ENCODE data around the gene TCL1A.

Gene TCL1A

GRCh38 chr14:95695913-95696312 is 18.0 kb downstream of the TCL1A start:
- no peak for ATAC-seq
- Mint-ChIP-seq H3K36me3 (no peaks in the 10 kb centered on the region), H3K9me3 (no peaks in the 10 kb centered on the region), H3K27me3 (peaks cover 84% of the 10 kb centered on the region), H3K27ac (no peak overlapping the region), H3K4me3 (no peak overlapping the region), H3K4me1 (peaks cover 38% of the 10 kb centered on the region)

DNA sequence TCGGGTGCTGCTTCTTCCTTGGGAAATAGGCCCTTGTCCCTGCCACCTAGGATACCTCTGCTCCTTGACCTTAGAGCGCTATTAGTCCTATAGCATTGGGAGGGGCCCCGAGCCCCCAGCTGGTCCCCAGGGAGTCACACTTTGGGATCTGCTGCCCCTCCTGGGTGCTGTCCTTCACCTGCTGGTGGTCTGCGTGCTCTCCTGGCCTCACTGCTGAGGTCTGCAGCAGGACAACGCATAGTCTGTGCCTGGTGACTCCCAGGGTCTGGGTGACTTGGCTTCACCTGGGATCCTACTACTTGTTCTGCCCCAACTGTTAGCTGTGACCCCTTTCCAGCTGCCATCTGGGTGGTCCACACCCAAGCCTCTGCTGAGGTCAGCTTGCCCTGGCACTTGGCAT is 18.9 kb downstream of the TCL1A start:
- Mint-ChIP-seq H3K27ac (no peak overlapping the region), H3K27me3 (peaks cover 83% of the 10 kb centered on the region), H3K4me1 (peaks cover 38% of the 10 kb centered on the region), H3K9me3 (no peaks in the 10 kb centered on the region), H3K36me3 (no peaks in the 10 kb centered on the region), H3K4me3 (no peak overlapping the region)
- ATAC-seq, result no peak

DNA sequence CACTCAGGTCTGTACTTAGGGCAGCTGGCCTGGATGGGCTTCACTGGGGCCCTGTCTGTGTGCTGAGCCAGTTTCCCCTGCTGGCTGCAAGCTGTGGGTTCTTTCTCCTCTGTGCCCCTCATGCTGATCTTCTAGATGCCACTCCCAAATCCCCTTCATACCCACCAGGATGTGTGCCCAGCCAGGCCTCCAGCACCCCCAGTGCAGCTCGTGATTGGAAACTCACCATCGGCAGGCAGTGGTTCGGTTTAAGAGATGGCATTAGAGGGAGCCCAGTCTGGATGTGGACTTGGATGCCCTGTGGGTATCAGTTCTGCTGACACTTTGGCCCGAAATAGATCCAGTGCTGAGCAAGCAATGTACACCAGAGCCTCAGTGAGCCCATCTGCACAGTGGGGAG is 21.8 kb downstream of the TCL1A start:
- Mint-ChIP-seq H3K27ac (no peak overlapping the region), H3K4me1 (peaks cover 14% of the 10 kb centered on the region), H3K4me3 (no peak overlapping the region), H3K27me3 (peaks cover 62% of the 10 kb centered on the region), H3K36me3 (no peaks in the 10 kb centered on the region), H3K9me3 (no peaks in the 10 kb centered on the region)
- no peak for ATAC-seq

- H3K4me1 Mint-ChIP-seq, result peaks cover 9% of the 10 kb centered on the region
Observed at GRCh38 chr14:95691591-95691990, 22.3 kb downstream of the TCL1A start.

GRCh38 chr14:95690815-95691214 is 23.1 kb downstream of the TCL1A start:
- peaks cover 1% of the 10 kb centered on the region for H3K4me1 Mint-ChIP-seq
- H3K27me3 Mint-ChIP-seq, result peaks cover 61% of the 10 kb centered on the region
- ATAC-seq, result no peak
- H3K9me3 Mint-ChIP-seq, result no peaks in the 10 kb centered on the region
- H3K27ac Mint-ChIP-seq, result no peak overlapping the region
- no peak overlapping the region for H3K4me3 Mint-ChIP-seq
- H3K36me3 Mint-ChIP-seq, result no peaks in the 10 kb centered on the region

More at GRCh38 chr14:95691591-95691990, 22.3 kb downstream of the TCL1A start:
- peaks cover 62% of the 10 kb centered on the region for H3K27me3 Mint-ChIP-seq
- ATAC-seq, result peak; percentile 24
- H3K36me3 Mint-ChIP-seq, result no peaks in the 10 kb centered on the region
- H3K4me3 Mint-ChIP-seq, result no peak overlapping the region
- no peaks in the 10 kb centered on the region for H3K9me3 Mint-ChIP-seq
- H3K27ac Mint-ChIP-seq, result no peak overlapping the region

GRCh38 chr14:95689441-95689840 is 24.5 kb downstream of the TCL1A start:
- no peak for ATAC-seq

GRCh38 chr14:95686935-95687334 is 27.0 kb downstream of the TCL1A start:
- H3K27me3 Mint-ChIP-seq, result peaks cover 59% of the 10 kb centered on the region
- ATAC-seq, result no peak
- H3K4me3 Mint-ChIP-seq, result no peak overlapping the region
- no peaks in the 10 kb centered on the region for H3K9me3 Mint-ChIP-seq
- no peak overlapping the region for H3K27ac Mint-ChIP-seq
- no peaks in the 10 kb centered on the region for H3K4me1 Mint-ChIP-seq
- H3K36me3 Mint-ChIP-seq, result no peaks in the 10 kb centered on the region

More at GRCh38 chr14:95689441-95689840, 24.5 kb downstream of the TCL1A start:
- Mint-ChIP-seq H3K9me3 (no peaks in the 10 kb centered on the region), H3K4me1 (no peaks in the 10 kb centered on the region), H3K27me3 (peaks cover 65% of the 10 kb centered on the region), H3K36me3 (no peaks in the 10 kb centered on the region), H3K4me3 (no peak overlapping the region), H3K27ac (no peak overlapping the region)

DNA sequence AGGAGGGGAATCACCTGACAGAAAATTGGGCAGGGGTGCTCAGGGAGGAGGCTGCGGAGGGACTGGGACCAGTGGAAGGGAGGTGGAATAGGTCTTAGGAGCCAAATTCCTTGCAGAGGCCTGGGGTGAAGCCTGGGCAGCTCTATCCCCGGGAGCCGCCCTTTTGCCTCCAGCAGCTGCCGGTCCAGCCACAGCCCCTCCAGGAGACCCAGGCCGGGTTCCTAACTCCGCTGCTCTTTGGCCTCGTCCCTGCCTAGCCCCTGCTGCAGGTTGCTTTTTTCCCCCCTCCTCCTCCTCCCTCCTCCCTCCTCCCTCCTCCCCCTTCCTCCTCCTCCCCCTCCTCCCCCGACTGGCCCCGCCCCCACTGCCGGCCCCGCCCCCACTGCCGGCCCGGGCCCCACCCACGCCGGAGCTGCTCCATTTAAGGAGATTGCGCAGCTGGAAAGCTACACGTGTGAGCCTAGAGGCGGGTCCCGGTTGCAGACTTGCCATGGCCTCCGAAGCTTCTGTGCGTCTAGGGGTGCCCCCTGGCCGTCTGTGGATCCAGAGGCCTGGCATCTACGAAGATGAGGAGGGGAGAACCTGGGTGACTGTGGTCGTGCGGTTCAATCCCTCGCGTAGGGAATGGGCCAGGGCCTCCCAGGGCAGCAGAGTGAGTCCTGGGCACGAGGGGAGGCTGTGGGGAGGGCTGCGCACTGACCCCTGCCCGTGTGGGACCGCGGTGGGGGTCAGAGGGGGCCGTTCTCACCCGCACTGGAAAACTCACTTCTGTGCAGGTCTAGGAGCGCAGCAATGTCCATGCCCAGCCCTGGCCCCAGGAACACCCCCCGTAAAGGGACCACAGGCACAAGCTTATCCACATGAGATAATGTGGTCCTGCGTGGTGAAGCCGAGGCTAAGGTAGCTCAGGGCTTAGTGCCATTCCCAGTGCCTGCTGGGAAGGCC is 27.7 kb downstream of the TCL1A start, which contains the start of gene TCL1B:
Gene TCL1B, plus strand, starts transcription at position 449 of the 945 bp plus-strand sequence. Its CDS starts 42 bp downstream, at position 491.
- no peaks in the 10 kb centered on the region for H3K9me3 Mint-ChIP-seq
- no peak within 1 kb of the TSS for H3K27ac Mint-ChIP-seq
- H3K27me3 Mint-ChIP-seq, result peaks cover 52% of the 10 kb centered on the region
- no peak for ATAC-seq
- H3K36me3 Mint-ChIP-seq, result no peaks in the 10 kb centered on the region
- H3K4me3 Mint-ChIP-seq, result no peak within 1 kb of the TSS
- H3K4me1 Mint-ChIP-seq, result no peaks in the 10 kb centered on the region

GRCh38 chr14:95683793-95684192 is 30.1 kb downstream of the TCL1A start:
- no peaks in the 10 kb centered on the region for H3K4me1 Mint-ChIP-seq
- no peaks in the 10 kb centered on the region for H3K9me3 Mint-ChIP-seq
- no peak overlapping the region for H3K4me3 Mint-ChIP-seq
- no peak overlapping the region for H3K27ac Mint-ChIP-seq
- ATAC-seq, result peak; percentile 48
- H3K36me3 Mint-ChIP-seq, result no peaks in the 10 kb centered on the region
- peaks cover 54% of the 10 kb centered on the region for H3K27me3 Mint-ChIP-seq

DNA sequence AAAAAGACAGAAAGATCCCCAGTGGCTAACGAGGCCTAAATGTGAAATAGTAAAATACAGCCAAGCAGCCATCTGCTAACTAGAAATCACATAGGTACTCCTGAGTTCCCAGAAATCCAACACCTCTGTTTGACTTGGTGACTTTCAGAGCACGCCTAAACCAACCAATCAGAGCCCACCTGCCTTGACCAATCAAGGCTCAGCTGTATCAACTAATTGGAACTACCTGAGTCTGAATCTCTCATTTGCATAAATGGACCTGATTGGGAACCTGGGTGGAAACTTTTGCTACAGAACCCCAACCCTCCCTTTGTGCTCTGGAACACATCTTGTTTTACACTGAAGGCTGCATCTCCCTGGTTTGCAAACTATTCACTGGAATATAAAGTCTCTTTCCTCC is 32.8 kb downstream of the TCL1A start:
- H3K27me3 Mint-ChIP-seq, result peaks cover 63% of the 10 kb centered on the region
- H3K4me3 Mint-ChIP-seq, result no peak overlapping the region
- ATAC-seq, result no peak
- H3K36me3 Mint-ChIP-seq, result no peaks in the 10 kb centered on the region
- H3K27ac Mint-ChIP-seq, result no peak overlapping the region
- no peaks in the 10 kb centered on the region for H3K4me1 Mint-ChIP-seq
- peaks cover 3% of the 10 kb centered on the region for H3K9me3 Mint-ChIP-seq

- Mint-ChIP-seq H3K27me3 (peaks cover 63% of the 10 kb centered on the region), H3K36me3 (no peaks in the 10 kb centered on the region), H3K4me3 (no peak overlapping the region), H3K27ac (no peak overlapping the region), H3K9me3 (peaks cover 3% of the 10 kb centered on the region), H3K4me1 (no peaks in the 10 kb centered on the region)
- no peak for ATAC-seq
Observed at GRCh38 chr14:95679998-95680735, 33.8 kb downstream of the TCL1A start.

DNA sequence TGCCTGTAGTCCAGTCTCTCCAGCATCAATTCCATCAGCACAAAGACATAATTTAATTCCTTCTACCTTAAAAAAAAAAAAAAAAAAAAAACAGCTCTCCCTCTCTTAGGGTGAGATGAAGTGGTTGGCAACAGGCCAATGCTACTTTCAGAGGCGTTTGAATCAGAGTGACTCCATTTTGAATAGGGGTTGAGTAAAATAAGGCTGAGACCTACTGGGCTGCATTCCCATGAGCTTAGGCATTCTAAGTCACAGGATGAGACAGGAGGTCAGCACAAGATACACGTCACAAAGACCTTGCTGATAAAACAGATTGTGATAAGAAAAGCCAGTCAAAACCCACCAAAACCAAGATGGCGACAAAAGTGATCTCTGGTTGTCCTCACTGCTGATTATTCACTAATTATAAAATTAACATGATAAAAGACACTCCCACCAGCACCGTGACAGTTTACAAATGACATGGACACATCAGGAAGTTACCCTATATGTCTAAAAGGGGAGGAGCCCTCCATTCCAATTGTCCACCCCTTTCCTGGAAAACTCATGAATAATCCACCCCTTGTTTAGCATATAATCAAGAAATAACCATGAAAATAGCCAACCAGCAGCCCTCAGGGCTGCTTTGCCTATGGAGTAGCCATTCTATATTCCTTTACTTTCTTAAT is 34.6 kb downstream of the TCL1A start:
- H3K9me3 Mint-ChIP-seq, result peaks cover 3% of the 10 kb centered on the region
- H3K27ac Mint-ChIP-seq, result no peak overlapping the region
- ATAC-seq, result no peak
- H3K36me3 Mint-ChIP-seq, result no peaks in the 10 kb centered on the region
- no peak overlapping the region for H3K4me3 Mint-ChIP-seq
- H3K4me1 Mint-ChIP-seq, result no peaks in the 10 kb centered on the region
- H3K27me3 Mint-ChIP-seq, result peaks cover 55% of the 10 kb centered on the region

- no peak for ATAC-seq
- Mint-ChIP-seq H3K27me3 (peaks cover 61% of the 10 kb centered on the region), H3K4me3 (no peak overlapping the region), H3K27ac (no peak overlapping the region), H3K4me1 (no peaks in the 10 kb centered on the region), H3K36me3 (no peaks in the 10 kb centered on the region), H3K9me3 (peaks cover 3% of the 10 kb centered on the region)
Observed at GRCh38 chr14:95677179-95677835, 36.6 kb downstream of the TCL1A start.

- no peak for ATAC-seq
- H3K27ac Mint-ChIP-seq, result no peak overlapping the region
- peaks cover 73% of the 10 kb centered on the region for H3K27me3 Mint-ChIP-seq
- H3K4me3 Mint-ChIP-seq, result no peak overlapping the region
- no peaks in the 10 kb centered on the region for H3K4me1 Mint-ChIP-seq
- H3K36me3 Mint-ChIP-seq, result no peaks in the 10 kb centered on the region
- H3K9me3 Mint-ChIP-seq, result peaks cover 3% of the 10 kb centered on the region
Observed at GRCh38 chr14:95675486-95675885, 38.4 kb downstream of the TCL1A start.

GRCh38 chr14:95674613-95675012 is 39.3 kb downstream of the TCL1A start:
- no peak overlapping the region for H3K27ac Mint-ChIP-seq
- H3K4me3 Mint-ChIP-seq, result no peak overlapping the region
- H3K36me3 Mint-ChIP-seq, result no peaks in the 10 kb centered on the region
- no peaks in the 10 kb centered on the region for H3K4me1 Mint-ChIP-seq
- H3K27me3 Mint-ChIP-seq, result peaks cover 78% of the 10 kb centered on the region
- ATAC-seq, result no peak
- H3K9me3 Mint-ChIP-seq, result peaks cover 4% of the 10 kb centered on the region
